ENCODE measurements around the gene NHERF2. TPM values are rescaled to one million over a fixed set of nuclear protein-coding genes. Genes with fewer than 3 reads are reported as not detected.

Gene NHERF2
- polyA plus RNA-seq, 2 donors = 26.3 to 36.1 TPM

DNA sequence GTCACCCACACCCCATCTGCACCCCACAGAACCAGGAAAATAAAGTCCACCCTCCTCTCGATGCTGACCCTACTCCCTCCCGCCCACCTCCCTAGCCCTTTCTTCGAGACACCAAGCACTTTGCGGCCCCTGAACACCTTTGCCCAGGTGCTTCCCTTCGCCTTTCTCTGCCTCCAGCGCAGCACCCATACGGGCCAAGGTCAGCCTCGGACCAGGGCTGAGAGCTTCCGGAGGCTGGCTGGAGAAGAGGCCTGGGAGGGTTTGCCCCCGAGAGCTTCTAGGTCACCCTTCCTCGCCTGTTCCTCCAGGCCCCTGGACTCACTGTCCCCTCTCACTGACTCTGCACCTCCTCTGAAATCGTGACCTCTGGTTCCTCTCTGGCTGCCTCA, 2.7 kb upstream of the NHERF2 start:
- WGBS, 2 donors = 89 to 92% methylated on average over 12 of the region's 12 CpGs

DNA sequence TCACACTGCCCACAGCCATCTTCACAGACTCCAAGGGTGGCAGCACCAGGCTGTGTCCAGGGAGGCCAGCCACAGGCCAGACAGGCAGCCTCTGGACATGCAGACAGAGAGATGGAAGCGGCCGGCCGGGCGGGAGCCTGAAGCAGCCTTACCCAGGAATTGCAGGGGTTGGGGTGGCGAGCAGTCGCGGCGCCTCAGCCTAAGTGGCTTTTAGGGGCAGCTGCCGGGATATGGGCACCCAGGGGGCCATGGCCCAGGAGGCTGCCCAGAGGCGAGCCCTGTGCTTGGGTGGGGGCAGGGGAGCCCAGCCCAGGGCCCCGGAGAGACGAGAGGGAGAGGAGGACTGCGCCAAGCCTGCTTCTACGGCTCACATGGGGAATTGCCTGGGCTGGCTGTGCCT, 1.5 kb upstream of the NHERF2 start:
- H3K9me3 ChIP-seq (ENCODE audit: control insufficient read depth in 2 of 2, insufficient read depth in 1 of 2, low read depth in 1 of 2, low read length in 1 of 2) = peaks cover 0 to under 1% of the 10 kb centered on the region in 2 donors
- H3K27ac ChIP-seq (ENCODE audit: low read depth in 2 of 2, low read length in 1 of 2) = no peak overlapping the region
- H3K4me1 ChIP-seq (ENCODE audit: control insufficient read depth in 2 of 2, insufficient read depth in 2 of 2, low read length in 1 of 2) = peaks cover 14 to 24% of the 10 kb centered on the region in 2 donors
- H3K27me3 ChIP-seq (ENCODE audit: control insufficient read depth in 1 of 2, insufficient read depth in 2 of 2, low read length in 2 of 2) = peaks cover 0 to 2% of the 10 kb centered on the region in 2 donors
- WGBS, 2 donors = 88 to 92% methylated on average over 14 of the region's 14 CpGs
- no peaks in the 10 kb centered on the region for H3K36me3 ChIP-seq (ENCODE audit: control insufficient read depth in 2 of 2, insufficient read depth in 2 of 2, low read length in 1 of 2)
- H3K4me3 ChIP-seq (ENCODE audit: low read depth in 1 of 2, low read length in 2 of 2) = no peak overlapping the region

More for the DNA sequence above, 2.7 kb upstream of the NHERF2 start:
- no peak overlapping the region for H3K4me3 ChIP-seq (ENCODE audit: low read depth in 1 of 2, low read length in 2 of 2)
- H3K9me3 ChIP-seq (ENCODE audit: control insufficient read depth in 2 of 2, insufficient read depth in 1 of 2, low read depth in 1 of 2, low read length in 1 of 2) = peaks cover 0 to 2% of the 10 kb centered on the region in 2 donors
- H3K27me3 ChIP-seq (ENCODE audit: control insufficient read depth in 1 of 2, insufficient read depth in 2 of 2, low read length in 2 of 2) = peaks cover 3 to 5% of the 10 kb centered on the region in 2 donors
- H3K27ac ChIP-seq (ENCODE audit: low read depth in 2 of 2, low read length in 1 of 2) = no peak overlapping the region
- peaks cover 19 to 34% of the 10 kb centered on the region in 2 donors for H3K4me1 ChIP-seq (ENCODE audit: control insufficient read depth in 2 of 2, insufficient read depth in 2 of 2, low read length in 1 of 2)
- no peaks in the 10 kb centered on the region for H3K36me3 ChIP-seq (ENCODE audit: control insufficient read depth in 2 of 2, insufficient read depth in 2 of 2, low read length in 1 of 2)

DNA sequence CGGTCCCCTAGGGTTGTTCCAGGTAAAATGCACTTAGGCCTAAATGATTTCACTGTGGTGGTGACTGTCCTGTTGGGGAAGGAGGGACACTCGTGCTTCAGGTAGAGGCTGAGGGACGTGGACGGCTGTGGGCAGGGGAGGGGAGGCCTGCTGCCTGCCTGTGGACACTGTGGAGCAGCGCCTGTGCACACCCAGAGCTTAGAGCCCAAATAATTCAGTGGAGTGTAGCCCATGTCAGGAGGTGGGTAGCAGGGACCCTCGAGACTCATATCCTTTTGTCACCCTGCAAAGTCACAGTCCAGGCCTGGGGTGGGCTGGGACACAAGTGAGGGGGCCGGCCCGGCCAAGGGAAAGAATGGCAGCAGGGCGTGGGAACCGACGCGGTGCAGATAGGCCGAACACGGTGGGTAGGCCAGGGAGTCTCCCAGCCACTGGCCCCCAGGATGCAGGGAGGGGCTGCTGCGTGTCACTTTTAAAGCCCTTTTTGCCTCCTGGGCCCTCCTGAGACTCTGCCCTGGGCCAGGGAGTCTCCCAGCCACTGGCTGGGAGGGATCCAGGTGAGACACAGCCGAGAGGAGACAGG, 733 bp upstream of the NHERF2 start:
- no peaks in the 10 kb centered on the region for H3K9me3 ChIP-seq (ENCODE audit: control insufficient read depth in 2 of 2, insufficient read depth in 1 of 2, low read depth in 1 of 2, low read length in 1 of 2)
- H3K4me1 ChIP-seq (ENCODE audit: control insufficient read depth in 2 of 2, insufficient read depth in 2 of 2, low read length in 1 of 2) = peaks cover 10 to 24% of the 10 kb centered on the region in 2 donors
- H3K4me3 ChIP-seq (ENCODE audit: low read depth in 1 of 2, low read length in 2 of 2) = no peak overlapping the region
- 81 to 85% methylated on average over 12 to 16 of the region's 16 CpGs for WGBS, 2 donors
- no peak overlapping the region for H3K27ac ChIP-seq (ENCODE audit: low read depth in 2 of 2, low read length in 1 of 2)
- no peaks in the 10 kb centered on the region for H3K36me3 ChIP-seq (ENCODE audit: control insufficient read depth in 2 of 2, insufficient read depth in 2 of 2, low read length in 1 of 2)
- H3K27me3 ChIP-seq (ENCODE audit: control insufficient read depth in 1 of 2, insufficient read depth in 2 of 2, low read length in 2 of 2) = no peaks in the 10 kb centered on the region

DNA sequence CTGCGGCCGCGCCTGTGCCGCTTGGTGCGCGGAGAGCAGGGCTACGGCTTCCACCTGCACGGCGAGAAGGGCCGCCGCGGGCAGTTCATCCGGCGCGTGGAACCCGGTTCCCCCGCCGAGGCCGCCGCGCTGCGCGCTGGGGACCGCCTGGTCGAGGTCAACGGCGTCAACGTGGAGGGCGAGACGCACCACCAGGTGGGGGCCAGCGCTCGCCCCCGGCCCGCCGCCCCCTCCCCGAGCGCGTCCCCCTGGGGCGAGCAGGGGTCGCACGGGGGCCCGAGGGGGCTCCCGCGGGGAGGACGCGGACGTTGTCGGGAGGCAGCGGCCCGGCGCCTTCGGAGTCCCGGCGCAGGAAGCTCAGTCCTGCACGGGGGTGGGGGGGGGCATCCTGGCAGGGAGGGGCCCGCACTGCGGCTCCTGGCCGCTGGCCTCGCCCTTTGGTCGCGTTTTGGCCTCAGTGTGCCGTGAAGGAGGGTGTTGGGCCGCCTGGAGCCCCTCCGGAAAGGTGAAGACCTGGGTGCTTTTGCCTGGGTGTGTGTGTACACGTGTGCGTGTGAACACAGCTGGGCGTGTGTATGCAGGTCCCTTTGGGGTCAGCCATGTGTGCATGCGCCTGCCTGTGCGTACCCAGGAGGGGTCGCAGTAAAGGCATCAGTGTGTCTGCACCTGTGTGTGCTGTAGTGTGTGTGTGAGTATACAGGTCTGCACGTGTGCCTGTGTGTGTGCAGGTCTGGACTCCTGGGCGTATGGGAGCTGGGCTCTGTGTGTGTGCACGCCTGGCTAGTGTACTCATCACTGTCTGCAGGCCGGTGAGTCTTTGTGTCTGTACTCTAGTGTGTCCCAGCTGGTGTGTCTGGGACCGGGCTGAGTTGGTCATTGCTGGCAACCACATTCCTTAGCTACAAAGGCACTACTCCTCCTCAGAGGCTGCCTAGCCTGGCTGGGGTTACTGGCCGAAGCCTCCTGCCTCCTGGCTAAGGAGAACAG, 615 bp downstream of the NHERF2 start:
- H3K9me3 ChIP-seq (ENCODE audit: control insufficient read depth in 2 of 2, insufficient read depth in 1 of 2, low read depth in 1 of 2, low read length in 1 of 2) = no peaks in the 10 kb centered on the region
- H3K36me3 ChIP-seq (ENCODE audit: control insufficient read depth in 2 of 2, insufficient read depth in 2 of 2, low read length in 1 of 2) = no peaks in the 10 kb centered on the region
- no peaks in the 10 kb centered on the region for H3K27me3 ChIP-seq (ENCODE audit: control insufficient read depth in 1 of 2, insufficient read depth in 2 of 2, low read length in 2 of 2)
- peak overlapping the region; percentile 55 to 63 for H3K4me3 ChIP-seq (ENCODE audit: low read depth in 1 of 2, low read length in 2 of 2)
- 5 to 8% methylated on average over 41 to 76 of the region's 76 CpGs for WGBS, 2 donors
- H3K4me1 ChIP-seq (ENCODE audit: control insufficient read depth in 2 of 2, insufficient read depth in 2 of 2, low read length in 1 of 2) = peaks cover 10 to 25% of the 10 kb centered on the region in 2 donors
- H3K27ac ChIP-seq (ENCODE audit: low read depth in 2 of 2, low read length in 1 of 2) = peak overlapping the region; percentile 24 to 63

DNA sequence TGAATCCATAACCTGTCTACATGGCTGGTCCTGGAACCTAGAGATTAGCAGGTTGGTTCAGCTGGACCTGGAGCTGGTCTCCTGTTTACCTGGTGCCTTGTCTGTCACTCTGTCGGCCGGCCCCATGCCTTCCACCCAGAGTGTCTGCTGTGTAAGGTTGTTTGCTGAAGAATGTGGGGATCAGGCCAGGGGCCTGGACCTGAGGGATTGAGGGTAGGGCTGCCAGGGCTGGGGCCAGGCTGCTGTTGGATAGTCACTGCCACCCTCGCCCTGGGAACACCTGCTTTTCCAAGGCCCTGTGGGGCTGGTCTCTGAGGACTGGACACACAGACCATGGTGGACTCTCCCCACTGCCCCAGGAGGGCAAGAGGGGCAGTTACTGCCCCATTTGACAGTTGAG, 1.4 kb downstream of the NHERF2 start:
- 73 to 75% methylated on average over 3 of the region's 3 CpGs for WGBS, 2 donors
- Histone ChIP-seq H3K9me3 (ENCODE audit: control insufficient read depth in 2 of 2, insufficient read depth in 1 of 2, low read depth in 1 of 2, low read length in 1 of 2) (no peaks in the 10 kb centered on the region), H3K4me3 (ENCODE audit: low read depth in 1 of 2, low read length in 2 of 2) (peak overlapping the region; percentile 55 to 63), H3K4me1 (ENCODE audit: control insufficient read depth in 2 of 2, insufficient read depth in 2 of 2, low read length in 1 of 2) (peaks cover 7 to 18% of the 10 kb centered on the region in 2 donors), H3K36me3 (ENCODE audit: control insufficient read depth in 2 of 2, insufficient read depth in 2 of 2, low read length in 1 of 2) (no peaks in the 10 kb centered on the region), H3K27ac (ENCODE audit: low read depth in 2 of 2, low read length in 1 of 2) (peak overlapping the region in 1 of 2 donors; percentile 26), H3K27me3 (ENCODE audit: control insufficient read depth in 1 of 2, insufficient read depth in 2 of 2, low read length in 2 of 2) (no peaks in the 10 kb centered on the region)

DNA sequence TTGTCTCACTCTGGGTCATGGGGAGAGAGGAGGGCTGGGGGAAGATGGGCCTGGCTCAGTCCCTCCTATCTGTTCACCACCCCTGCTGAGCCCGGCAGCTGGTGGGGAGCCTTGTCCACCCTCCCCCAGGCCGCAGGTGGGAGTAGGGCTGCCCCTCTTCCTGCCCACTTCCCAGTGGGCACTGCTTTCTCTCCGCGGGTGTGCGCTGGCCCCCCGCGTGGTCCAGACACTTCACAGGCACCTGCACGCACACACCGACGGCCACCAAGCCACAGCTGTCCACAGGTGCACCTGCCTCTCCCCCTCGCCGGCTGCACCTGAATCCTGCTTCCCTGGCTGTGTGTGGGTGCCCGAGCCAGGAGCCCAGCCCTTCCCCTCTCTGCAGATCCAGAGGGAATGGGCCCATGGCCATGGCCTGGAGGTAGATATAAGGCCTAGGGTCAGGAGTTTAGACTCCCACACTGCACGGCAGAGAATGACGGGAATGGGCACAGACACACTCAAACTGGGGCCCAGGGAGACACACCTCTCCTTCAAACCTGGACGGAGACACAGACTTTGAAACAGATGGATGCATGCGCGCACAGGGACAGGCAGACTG, 2.0 kb downstream of the NHERF2 start:
- Histone ChIP-seq H3K4me1 (ENCODE audit: control insufficient read depth in 2 of 2, insufficient read depth in 2 of 2, low read length in 1 of 2) (peaks cover 5 to 15% of the 10 kb centered on the region in 2 donors), H3K9me3 (ENCODE audit: control insufficient read depth in 2 of 2, insufficient read depth in 1 of 2, low read depth in 1 of 2, low read length in 1 of 2) (no peaks in the 10 kb centered on the region), H3K4me3 (ENCODE audit: low read depth in 1 of 2, low read length in 2 of 2) (no peak overlapping the region), H3K27ac (ENCODE audit: low read depth in 2 of 2, low read length in 1 of 2) (no peak overlapping the region), H3K27me3 (ENCODE audit: control insufficient read depth in 1 of 2, insufficient read depth in 2 of 2, low read length in 2 of 2) (no peaks in the 10 kb centered on the region), H3K36me3 (ENCODE audit: control insufficient read depth in 2 of 2, insufficient read depth in 2 of 2, low read length in 1 of 2) (no peaks in the 10 kb centered on the region)
- WGBS, 2 donors = 80 to 85% methylated on average over 18 of the region's 18 CpGs

DNA sequence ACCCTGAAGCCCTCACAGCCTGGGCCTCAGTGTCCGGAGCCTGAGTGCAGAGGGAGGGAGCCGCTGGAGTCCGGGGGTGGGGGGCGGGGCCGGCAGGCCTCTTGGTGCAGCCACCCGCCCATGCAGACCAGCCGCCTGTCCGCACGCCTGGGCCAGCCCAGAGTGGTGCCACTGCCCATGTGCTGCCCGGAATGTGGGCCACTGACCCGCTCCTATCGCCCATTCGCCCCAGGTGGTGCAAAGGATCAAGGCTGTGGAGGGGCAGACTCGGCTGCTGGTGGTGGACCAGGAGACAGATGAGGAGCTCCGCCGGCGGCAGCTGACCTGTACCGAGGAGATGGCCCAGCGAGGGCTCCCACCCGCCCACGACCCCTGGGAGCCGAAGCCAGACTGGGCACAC, 2.6 kb downstream of the NHERF2 start:
- WGBS, 2 donors = 72 to 80% methylated on average over 20 to 22 of the region's 22 CpGs
- Histone ChIP-seq H3K4me3 (ENCODE audit: low read depth in 1 of 2, low read length in 2 of 2) (no peak overlapping the region), H3K36me3 (ENCODE audit: control insufficient read depth in 2 of 2, insufficient read depth in 2 of 2, low read length in 1 of 2) (no peaks in the 10 kb centered on the region), H3K4me1 (ENCODE audit: control insufficient read depth in 2 of 2, insufficient read depth in 2 of 2, low read length in 1 of 2) (peaks cover 4 to 15% of the 10 kb centered on the region in 2 donors), H3K9me3 (ENCODE audit: control insufficient read depth in 2 of 2, insufficient read depth in 1 of 2, low read depth in 1 of 2, low read length in 1 of 2) (no peaks in the 10 kb centered on the region), H3K27ac (ENCODE audit: low read depth in 2 of 2, low read length in 1 of 2) (no peak overlapping the region), H3K27me3 (ENCODE audit: control insufficient read depth in 1 of 2, insufficient read depth in 2 of 2, low read length in 2 of 2) (no peaks in the 10 kb centered on the region)

DNA sequence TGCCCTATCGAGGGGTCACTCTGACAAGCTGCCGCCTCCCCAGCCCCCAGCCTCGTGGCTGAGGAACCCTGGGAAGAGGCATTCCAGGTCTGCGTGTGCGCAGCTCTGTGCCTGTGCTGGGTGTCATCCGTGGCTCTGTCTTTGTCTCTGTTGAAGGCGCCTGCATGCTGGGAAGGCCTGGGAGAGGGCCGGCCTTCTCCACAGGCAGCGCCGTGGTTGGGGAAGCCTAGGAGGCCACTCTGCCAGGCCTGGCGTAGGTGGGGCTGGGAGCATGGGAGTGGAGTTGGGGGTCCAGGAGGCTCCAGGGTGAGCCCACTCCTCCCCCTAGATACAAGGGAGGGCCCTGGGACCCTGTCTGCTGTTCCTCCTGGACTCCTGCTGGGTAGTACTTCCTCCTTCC, 3.3 kb downstream of the NHERF2 start:
- Histone ChIP-seq H3K9me3 (ENCODE audit: control insufficient read depth in 2 of 2, insufficient read depth in 1 of 2, low read depth in 1 of 2, low read length in 1 of 2) (no peaks in the 10 kb centered on the region), H3K27me3 (ENCODE audit: control insufficient read depth in 1 of 2, insufficient read depth in 2 of 2, low read length in 2 of 2) (no peaks in the 10 kb centered on the region), H3K4me3 (ENCODE audit: low read depth in 1 of 2, low read length in 2 of 2) (no peak overlapping the region), H3K36me3 (ENCODE audit: control insufficient read depth in 2 of 2, insufficient read depth in 2 of 2, low read length in 1 of 2) (no peaks in the 10 kb centered on the region), H3K4me1 (ENCODE audit: control insufficient read depth in 2 of 2, insufficient read depth in 2 of 2, low read length in 1 of 2) (peaks cover 4 to 16% of the 10 kb centered on the region in 2 donors), H3K27ac (ENCODE audit: low read depth in 2 of 2, low read length in 1 of 2) (peak overlapping the region in 1 of 2 donors; percentile 26)
- WGBS, 2 donors = 83 to 87% methylated on average over 11 of the region's 11 CpGs

DNA sequence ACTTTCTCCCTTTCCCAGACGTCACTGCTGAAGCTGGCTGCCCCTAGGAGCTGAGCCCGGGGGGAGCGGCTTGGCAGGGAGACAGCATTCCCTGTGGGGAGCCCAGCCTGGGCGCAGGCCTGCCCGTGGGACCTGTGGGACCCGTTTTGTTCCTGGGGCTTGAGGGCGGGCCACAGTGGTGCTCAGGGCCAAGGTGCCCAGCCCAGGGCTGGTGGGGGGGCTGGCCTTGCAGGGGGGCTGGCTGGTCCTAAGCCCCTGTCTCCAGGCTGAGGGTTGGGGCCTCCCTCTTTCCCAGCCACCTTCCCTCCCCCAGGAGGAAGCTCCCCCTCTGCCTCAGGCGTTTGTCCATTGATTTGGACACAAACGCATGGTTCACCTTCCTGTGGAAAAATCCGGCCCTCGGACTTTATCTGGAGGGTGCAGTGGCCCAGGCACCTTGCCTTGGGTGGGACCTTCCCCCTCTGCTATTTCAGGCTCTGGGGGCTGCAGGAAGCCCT, 4.4 kb downstream of the NHERF2 start:
- Histone ChIP-seq H3K27me3 (ENCODE audit: control insufficient read depth in 1 of 2, insufficient read depth in 2 of 2, low read length in 2 of 2) (no peaks in the 10 kb centered on the region), H3K9me3 (ENCODE audit: control insufficient read depth in 2 of 2, insufficient read depth in 1 of 2, low read depth in 1 of 2, low read length in 1 of 2) (no peaks in the 10 kb centered on the region), H3K4me3 (ENCODE audit: low read depth in 1 of 2, low read length in 2 of 2) (no peak overlapping the region), H3K27ac (ENCODE audit: low read depth in 2 of 2, low read length in 1 of 2) (peak overlapping the region in 1 of 2 donors; percentile 39), H3K4me1 (ENCODE audit: control insufficient read depth in 2 of 2, insufficient read depth in 2 of 2, low read length in 1 of 2) (peaks cover 7 to 19% of the 10 kb centered on the region in 2 donors), H3K36me3 (ENCODE audit: control insufficient read depth in 2 of 2, insufficient read depth in 2 of 2, low read length in 1 of 2) (no peaks in the 10 kb centered on the region)
- WGBS, 2 donors = 49 to 63% methylated on average over 11 of the region's 11 CpGs
